ENCODE measurements around the gene WDFY4. TPM values are rescaled to one million over a fixed set of nuclear protein-coding genes. Genes with fewer than 3 reads are reported as not detected.

WDFY4 gene
- total and polyA plus RNA-seq, 2 of the 13 experiments (the other 11 are each of a cell fraction or from before 2014, with no cell fraction given): not detected

DNA sequence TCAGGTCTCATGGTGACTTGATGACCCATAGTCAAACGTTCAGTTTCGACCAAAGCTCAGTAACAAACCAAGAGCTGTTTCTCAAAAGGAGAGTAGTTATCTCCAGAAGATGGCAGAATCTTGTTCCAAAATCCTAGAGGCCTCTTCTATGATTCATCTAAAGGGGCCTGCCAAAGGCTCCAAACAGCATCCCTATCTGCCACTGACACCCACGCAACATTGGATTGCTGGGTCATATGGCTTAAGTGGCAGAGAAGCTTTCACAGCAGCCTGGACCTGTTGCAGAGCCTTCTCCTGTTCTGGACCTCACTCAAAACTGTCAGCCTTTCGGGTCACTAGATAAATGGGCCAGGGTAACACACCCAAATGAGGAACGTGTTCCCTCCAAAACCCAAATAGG lies 309.0 kb downstream of the WDFY4 start (continued):
- TF ChIP-seq, protein P1, sequence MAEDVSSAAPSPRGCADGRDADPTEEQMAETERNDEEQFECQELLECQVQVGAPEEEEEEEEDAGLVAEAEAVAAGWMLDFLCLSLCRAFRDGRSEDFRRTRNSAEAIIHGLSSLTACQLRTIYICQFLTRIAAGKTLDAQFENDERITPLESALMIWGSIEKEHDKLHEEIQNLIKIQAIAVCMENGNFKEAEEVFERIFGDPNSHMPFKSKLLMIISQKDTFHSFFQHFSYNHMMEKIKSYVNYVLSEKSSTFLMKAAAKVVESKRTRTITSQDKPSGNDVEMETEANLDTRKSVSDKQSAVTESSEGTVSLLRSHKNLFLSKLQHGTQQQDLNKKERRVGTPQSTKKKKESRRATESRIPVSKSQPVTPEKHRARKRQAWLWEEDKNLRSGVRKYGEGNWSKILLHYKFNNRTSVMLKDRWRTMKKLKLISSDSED (CRISPR knock-in tag; IDR thresholded peaks at IDR 0.05): no peak
- no peak for TF ChIP-seq ZNF558 (CRISPR knock-in tag; IDR thresholded peaks at IDR 0.05; ENCODE audit: borderline replicate concordance)
- TF ChIP-seq ZC3H4 (CRISPR knock-in tag; IDR thresholded peaks at IDR 0.05; ENCODE audit: borderline replicate concordance): no peak
- TF ChIP-seq FOXO1 (CRISPR knock-in tag; IDR thresholded peaks at IDR 0.05): no peak
- TF ChIP-seq MYNN (CRISPR knock-in tag; IDR thresholded peaks at IDR 0.05; ENCODE audit: low read depth): no peak
- TF ChIP-seq FOXM1 (CRISPR knock-in tag; IDR thresholded peaks at IDR 0.05): no peak

DNA sequence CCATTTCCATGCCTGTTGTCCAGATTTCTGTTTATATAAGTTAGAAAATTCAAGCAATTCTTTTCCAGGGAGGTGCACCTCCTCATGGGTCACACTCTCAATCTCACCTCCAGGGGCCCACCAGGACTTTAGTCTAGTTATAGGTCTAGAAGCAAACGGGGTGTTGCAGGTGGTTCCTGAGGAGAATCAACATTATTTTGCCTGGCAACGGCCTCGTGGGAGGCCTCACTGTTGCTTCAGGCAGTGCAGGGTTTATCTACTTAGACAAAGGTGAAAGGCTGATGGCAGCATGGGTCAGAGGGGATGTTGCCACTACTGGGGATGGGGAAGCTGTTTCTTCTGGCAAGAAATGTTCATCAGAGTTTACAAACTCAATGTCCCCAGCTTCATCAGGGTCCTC lies 311.7 kb downstream of the WDFY4 start:
- in situ Hi-C loops (cut with HindIII; ENCODE audit: extremely low pct_ligation_motif_present, low pct_unique_long_range_greater_than_20kb) (no loop called here), intact Hi-C loops (cut with micrococcal nuclease; ENCODE audit: unreplicated experiment) (no loop called here)
- no peak overlapping the region for H3K27ac ChIP-seq (ENCODE audit: extremely low read length, insufficient read depth, low read length)
- no peak for DNase-seq (ENCODE audit: low spot score)
- no peaks in the 10 kb centered on the region for H3K9me3 ChIP-seq (ENCODE audit: low read length)
- ChIA-PET CTCF (ENCODE audit: low intra/inter-chr PET ratio, low total read pairs) (no interaction called here), POLR2A (no interaction called here)
- no peaks in the 10 kb centered on the region for H3K79me2 ChIP-seq (ENCODE audit: insufficient read depth, low read length)
- ATAC-seq: no peak
- no peak overlapping the region for H3K4me2 ChIP-seq (ENCODE audit: low read depth, low read length)
- no TSS peak for BruUV-seq (replicated peaks)
- no peak overlapping the region for H3K9ac ChIP-seq (ENCODE audit: insufficient read depth, low read depth, low read length)
- no peak for TF ChIP-seq FOXA3 (CRISPR knock-in tag; IDR thresholded peaks at IDR 0.05)
- TF ChIP-seq ZNF7 (CRISPR knock-in tag; IDR thresholded peaks at IDR 0.05): no peak
- TF ChIP-seq ZSCAN12 (CRISPR knock-in tag; IDR thresholded peaks at IDR 0.05): no peak
- TF ChIP-seq ZNF556 (CRISPR knock-in tag; IDR thresholded peaks at IDR 0.05; ENCODE audit: borderline replicate concordance): no peak
- TF ChIP-seq ELF3 (CRISPR knock-in tag; IDR thresholded peaks at IDR 0.05): no peak
- TF ChIP-seq ZFP36 (IDR thresholded peaks at IDR 0.05; ENCODE audit: borderline replicate concordance, low read depth, low read length, partially characterized antibody): no peak
- no peak overlapping the region for H2AFZ ChIP-seq (ENCODE audit: low read length)
- no peaks in the 10 kb centered on the region for H3K36me3 ChIP-seq (replicated peaks in 1 of 2; ENCODE audit: control insufficient read depth in 1 of 2, insufficient read depth in 2 of 2, low read length in 2 of 2)
- no peaks in the 10 kb centered on the region for H3K4me1 ChIP-seq (ENCODE audit: insufficient read depth, low read length)
- no peaks in the 10 kb centered on the region for H3K27me3 ChIP-seq (ENCODE audit: control insufficient read depth in 1 of 2, insufficient read depth in 2 of 2, low read length in 2 of 2)
- FAIRE-seq: no peak
- H3K4me3 ChIP-seq (replicated peaks in 1 of 3; ENCODE audit: insufficient read depth in 1 of 3, low read depth in 2 of 3, low read length in 3 of 3): no peak overlapping the region
- 0% methylated on average over 2 of the region's 3 CpGs for WGBS (ENCODE audit: low lambda C conversion rate)
- no peaks in the 10 kb centered on the region for H4K20me1 ChIP-seq (ENCODE audit: insufficient read depth, low read length)

All from HepG2 (cell line).